Lower lobe of right lung (tissue), 2 donors: ENCODE measurements around the gene HES1. TPM values are rescaled to one million over a fixed set of nuclear protein-coding genes. Genes with fewer than 3 reads are reported as not detected.
A peak's percentile ranks its signal among the peaks of the same experiment; 100 is the strongest.

Experiments used
- ATAC-seq, 2 donors: fragments of 200-7000 bp; cut with Tn5 transposase; one replicate each; pipeline ENCODE4 v1.9.1; 2020 to 2022; ENCODE audit warnings: mild to moderate bottlenecking in 2 of 2, moderate library complexity in 2 of 2
- DNase-seq: peaks from one replicate; pipeline ENCODE4 v3.0.0-alpha.2; 2020
- H3K27ac ChIP-seq: fragments of 200-600 bp; one replicate; pipeline ENCODE4 v1.8.0; 2022
- H3K27me3 ChIP-seq: fragments of 200-600 bp; one replicate; pipeline ENCODE4 v1.8.0; 2022; ENCODE audit warnings: low read depth
- H3K36me3 ChIP-seq: fragments of 200-600 bp; one replicate; pipeline ENCODE4 v1.8.0; 2022; ENCODE audit warnings: mild to moderate bottlenecking
- H3K4me1 ChIP-seq: fragments of 200-600 bp; one replicate; pipeline ENCODE4 v1.8.0; 2022
- H3K4me3 ChIP-seq: fragments of 200-600 bp; one replicate; pipeline ENCODE4 v1.8.0; 2022; ENCODE audit warnings: mild to moderate bottlenecking
- H3K9me3 ChIP-seq: fragments of 200-600 bp; one replicate; pipeline ENCODE4 v1.8.0; 2022
- CTCF ChIP-seq: fragments of 200-600 bp; IDR thresholded peaks from one replicate; pipeline ENCODE4 v1.8.0; 2022; ENCODE audit warnings: antibody characterized with exemption, mild to moderate bottlenecking
- intact Hi-C: fragments of 100-400 bp; cut with DNase I; formaldehyde crosslinking; loops from one replicate; pipeline ENCODE4 v1.11.0; 2022
- total RNA-seq: library from RNA; stranded (reverse); fragmentation: NEBNext Ultra II Directional; extraction: Animal tissue kit (Norgen Biotek cat#: 25700); gene quantifications from one replicate; pipeline ENCODE4 v1.2.1, GENCODE V29; 2021
- donor health status: DM: no; HTN: yes; CAD: no; lungs with severe emphysema.

The HES1 gene
- total RNA-seq, 1 donor from 2014 or later = 29.5 TPM

GRCh38 chr3:194103505-194103904 is 32.4 kb upstream of the HES1 start:
- no peak for TF ChIP-seq CTCF
- Histone ChIP-seq H3K27me3 (no peaks in the 10 kb centered on the region), H3K27ac (no peak overlapping the region), H3K4me3 (no peak overlapping the region), H3K9me3 (no peaks in the 10 kb centered on the region), H3K36me3 (no peaks in the 10 kb centered on the region), H3K4me1 (no peaks in the 10 kb centered on the region)
- DNase-seq (no peak), ATAC-seq (no peak)
- intact Hi-C loops = no loop called here

- Histone ChIP-seq H3K27me3 (no peaks in the 10 kb centered on the region), H3K4me1 (no peaks in the 10 kb centered on the region), H3K36me3 (no peaks in the 10 kb centered on the region), H3K4me3 (no peak overlapping the region), H3K27ac (no peak overlapping the region), H3K9me3 (no peaks in the 10 kb centered on the region)
- DNase-seq (no peak), ATAC-seq (peak; percentile 19 to 22)
- TF ChIP-seq CTCF = no peak
- intact Hi-C loops = no loop called here
These were observed 31.8 kb upstream of the HES1 start for GRCh38 chr3:194103983-194104751.

GRCh38 chr3:194105292-194105691 is 30.7 kb upstream of the HES1 start:
- no peak overlapping the region for H3K27ac ChIP-seq
- no peak for ATAC-seq
- TF ChIP-seq CTCF = no peak

GRCh38 chr3:194107107-194107506 is 28.8 kb upstream of the HES1 start:
- no peak for DNase-seq
- no peaks in the 10 kb centered on the region for H3K36me3 ChIP-seq
- intact Hi-C loops = no loop called here
- H3K9me3 ChIP-seq = no peaks in the 10 kb centered on the region
- no peak for TF ChIP-seq CTCF
- no peaks in the 10 kb centered on the region for H3K27me3 ChIP-seq
- H3K4me3 ChIP-seq = no peak overlapping the region
- no peaks in the 10 kb centered on the region for H3K4me1 ChIP-seq
- no peak overlapping the region for H3K27ac ChIP-seq
- ATAC-seq = no peak

More at GRCh38 chr3:194105292-194105691, 30.7 kb upstream of the HES1 start:
- H3K4me1 ChIP-seq = no peaks in the 10 kb centered on the region
- H3K9me3 ChIP-seq = no peaks in the 10 kb centered on the region
- H3K36me3 ChIP-seq = no peaks in the 10 kb centered on the region
- intact Hi-C loops = no loop called here
- H3K4me3 ChIP-seq = no peak overlapping the region
- DNase-seq = no peak
- no peaks in the 10 kb centered on the region for H3K27me3 ChIP-seq

GRCh38 chr3:194109192-194109863 is 26.6 kb upstream of the HES1 start:
- no peak for DNase-seq
- no peak for TF ChIP-seq CTCF
- Histone ChIP-seq H3K4me3 (no peak overlapping the region), H3K27ac (no peak overlapping the region), H3K36me3 (no peaks in the 10 kb centered on the region), H3K27me3 (no peaks in the 10 kb centered on the region), H3K4me1 (no peaks in the 10 kb centered on the region), H3K9me3 (no peaks in the 10 kb centered on the region)
- ATAC-seq = no peak
- intact Hi-C loops = no loop called here
